Mesodermal cell (in vitro differentiated cells): ENCODE data around the gene CACNA1G.

ENCODE experiments used
- H3K27ac ChIP-seq: 2 replicates; pipeline ENCODE4 v1.7.0; 2013; ENCODE audit warnings: mild to moderate bottlenecking, low read depth, low read length, moderate library complexity; ENCODE audit not compliant: severe bottlenecking
- H3K36me3 ChIP-seq: 2 replicates; pipeline ENCODE4 v1.7.1; 2013; ENCODE audit warnings: mild to moderate bottlenecking, low read length, moderate library complexity; ENCODE audit not compliant: control insufficient read depth, insufficient read depth
- H3K4me1 ChIP-seq: one replicate; pipeline ENCODE4 v1.7.1; 2013; ENCODE audit warnings: mild to moderate bottlenecking, low read length; ENCODE audit not compliant: insufficient read depth, control insufficient read depth, poor library complexity, severe bottlenecking
- H3K4me3 ChIP-seq: 2 replicates; pipeline ENCODE4 v1.7.0; 2013; ENCODE audit warnings: low read length, control low read depth, mild to moderate bottlenecking; ENCODE audit not compliant: insufficient read depth, poor library complexity, severe bottlenecking; ENCODE audit errors: extremely low read depth
- H3K9me3 ChIP-seq: 2 replicates; pipeline ENCODE4 v1.7.1; 2013; ENCODE audit warnings: mild to moderate bottlenecking, low read length, moderate library complexity; ENCODE audit not compliant: control insufficient read depth
- whole genome bisulfite sequencing, 2 experiments: methylation state at CpG; one replicate each; pipeline ENCODE4 v1.1.5; 2013; ENCODE audit warnings: missing lambda C conversion rate in 2 of 2; ENCODE audit not compliant: insufficient coverage in 2 of 2; 5-methylcytosine and 5-hydroxymethylcytosine counted together

The CACNA1G gene

GRCh38 chr17:50618300-50618699 lies 57.8 kb downstream of the CACNA1G start:
- H3K27ac ChIP-seq = no peak overlapping the region
- H3K4me1 ChIP-seq = peaks cover 10% of the 10 kb centered on the region
- no peaks in the 10 kb centered on the region for H3K36me3 ChIP-seq
- H3K9me3 ChIP-seq = no peaks in the 10 kb centered on the region
- 94 to 95% methylated on average over 3 to 4 of the region's 4 CpGs for WGBS, 2 experiments
- no peak overlapping the region for H3K4me3 ChIP-seq

- 90 to 97% methylated on average over 5 of the region's 11 CpGs for WGBS, 2 experiments
- no peak overlapping the region for H3K4me3 ChIP-seq
Measured at GRCh38 chr17:50618941-50619340, 58.4 kb downstream of the CACNA1G start.

GRCh38 chr17:50619489-50619888 lies 59.0 kb downstream of the CACNA1G start:
- Histone ChIP-seq H3K36me3 (no peaks in the 10 kb centered on the region), H3K4me3 (no peak overlapping the region), H3K9me3 (no peaks in the 10 kb centered on the region), H3K4me1 (peaks cover 10% of the 10 kb centered on the region), H3K27ac (peak overlapping the region; percentile 5)
- WGBS, 2 experiments = 64 to 70% methylated on average over 5 to 6 of the region's 7 CpGs

More at GRCh38 chr17:50618941-50619340, 58.4 kb downstream of the CACNA1G start:
- H3K27ac ChIP-seq = no peak overlapping the region
- H3K36me3 ChIP-seq = no peaks in the 10 kb centered on the region
- no peaks in the 10 kb centered on the region for H3K9me3 ChIP-seq
- peaks cover 10% of the 10 kb centered on the region for H3K4me1 ChIP-seq

GRCh38 chr17:50620237-50620636 lies 59.7 kb downstream of the CACNA1G start:
- WGBS, 2 experiments = 78 to 92% methylated on average over 2 to 3 of the region's 5 CpGs
- Histone ChIP-seq H3K9me3 (no peaks in the 10 kb centered on the region), H3K27ac (no peak overlapping the region), H3K4me3 (no peak overlapping the region), H3K36me3 (no peaks in the 10 kb centered on the region), H3K4me1 (peaks cover 10% of the 10 kb centered on the region)

- H3K36me3 ChIP-seq = no peaks in the 10 kb centered on the region
- no peaks in the 10 kb centered on the region for H3K9me3 ChIP-seq
- peaks cover 10% of the 10 kb centered on the region for H3K4me1 ChIP-seq
- 42 to 53% methylated on average over 15 to 17 of the region's 17 CpGs for WGBS, 2 experiments
- H3K27ac ChIP-seq = no peak overlapping the region
- no peak overlapping the region for H3K4me3 ChIP-seq
Measured at GRCh38 chr17:50620858-50621257, 60.3 kb downstream of the CACNA1G start.

GRCh38 chr17:50621574-50622031 lies 61.1 kb downstream of the CACNA1G start:
- Histone ChIP-seq H3K4me1 (peaks cover 13% of the 10 kb centered on the region), H3K27ac (no peak overlapping the region)
- 55 to 56% methylated on average over 5 to 8 of the region's 16 CpGs for WGBS, 2 experiments

GRCh38 chr17:50624321-50624934 lies 63.9 kb downstream of the CACNA1G start:
- Histone ChIP-seq H3K27ac (no peak overlapping the region), H3K36me3 (no peaks in the 10 kb centered on the region), H3K4me3 (no peak overlapping the region), H3K4me1 (peaks cover 20% of the 10 kb centered on the region), H3K9me3 (no peaks in the 10 kb centered on the region)
- 91 to 94% methylated on average over 4 to 7 of the region's 7 CpGs for WGBS, 2 experiments

More at GRCh38 chr17:50621574-50622031, 61.1 kb downstream of the CACNA1G start:
- Histone ChIP-seq H3K36me3 (no peaks in the 10 kb centered on the region), H3K4me3 (no peak overlapping the region), H3K9me3 (no peaks in the 10 kb centered on the region)

GRCh38 chr17:50625032-50625871 lies 64.7 kb downstream of the CACNA1G start:
- no peak overlapping the region for H3K4me3 ChIP-seq
- H3K4me1 ChIP-seq = peaks cover 24% of the 10 kb centered on the region
- H3K9me3 ChIP-seq = no peaks in the 10 kb centered on the region
- H3K36me3 ChIP-seq = no peaks in the 10 kb centered on the region
- WGBS, 2 experiments = 88 to 90% methylated on average over 15 to 18 of the region's 19 CpGs
- no peak overlapping the region for H3K27ac ChIP-seq

- Histone ChIP-seq H3K27ac (no peak overlapping the region), H3K9me3 (no peaks in the 10 kb centered on the region), H3K4me1 (peaks cover 24% of the 10 kb centered on the region), H3K36me3 (no peaks in the 10 kb centered on the region), H3K4me3 (no peak overlapping the region)
- 33 to 45% methylated on average over 17 of the region's 19 CpGs for WGBS, 2 experiments
Measured at GRCh38 chr17:50626037-50626574, 65.6 kb downstream of the CACNA1G start.

GRCh38 chr17:50627036-50627781 lies 66.7 kb downstream of the CACNA1G start:
- Histone ChIP-seq H3K27ac (no peak overlapping the region), H3K9me3 (no peaks in the 10 kb centered on the region), H3K4me3 (no peak overlapping the region), H3K36me3 (no peaks in the 10 kb centered on the region), H3K4me1 (peaks cover 24% of the 10 kb centered on the region)
- WGBS, 2 experiments = 85 to 86% methylated on average over 10 of the region's 17 CpGs
